Natural killer cell (primary cell): ENCODE results near the gene EXD3. TPM values are rescaled to one million over a fixed set of nuclear protein-coding genes. Genes with fewer than 3 reads are reported as not detected.

Source experiments
- ATAC-seq, 3 donors: fragments of 150-1000 bp in 2 of 3; fragments of 200-7000 bp in 1 of 3; cut with Tn5 transposase; 1 replicate in 1 of 3; 2 replicates in 2 of 3; pipeline ENCODE4 v1.10.0; 2021; ENCODE audit warnings: mild to moderate bottlenecking in 2 of 3, moderate library complexity in 2 of 3
- DNase-seq, 2 donors: peaks; one replicate each; pipeline versions ENCODE4 v3.0.0 to v3.0.0-alpha.2; 2013 to 2021; ENCODE audit warnings: mixed read lengths in 1 of 2
- H3K27ac ChIP-seq: one replicate; pipeline ENCODE4 v1.5.1; 2013; ENCODE audit warnings: mild to moderate bottlenecking, low read length
- H3K27me3 ChIP-seq: one replicate; pipeline ENCODE4 v1.6.1; 2013; ENCODE audit warnings: low read length; ENCODE audit not compliant: control insufficient read depth, insufficient read depth
- H3K36me3 ChIP-seq: one replicate; pipeline ENCODE4 v1.6.1; 2013; ENCODE audit warnings: low read length; ENCODE audit not compliant: control insufficient read depth, insufficient read depth
- H3K4me1 ChIP-seq: one replicate; pipeline ENCODE4 v1.6.1; 2013; ENCODE audit warnings: low read length; ENCODE audit not compliant: control insufficient read depth, insufficient read depth
- H3K4me3 ChIP-seq: one replicate; pipeline ENCODE4 v1.5.1; 2013; ENCODE audit warnings: low read length
- H3K9me3 ChIP-seq: one replicate; pipeline ENCODE4 v1.6.1; 2013; ENCODE audit warnings: low read length; ENCODE audit not compliant: control insufficient read depth, insufficient read depth
- H3K27ac Mint-ChIP-seq, 2 donors: one replicate each; pipeline ENCODE4 v1.8.0; 2022; ENCODE audit warnings: mild to moderate bottlenecking in 2 of 2, mixed read lengths in 2 of 2, moderate library complexity in 1 of 2
- H3K27me3 Mint-ChIP-seq, 2 donors: one replicate each; pipeline ENCODE4 v1.8.0; 2022; ENCODE audit warnings: low read depth in 2 of 2, mixed read lengths in 2 of 2
- H3K36me3 Mint-ChIP-seq: one replicate; pipeline ENCODE4 v1.8.0; 2022; ENCODE audit warnings: mixed read lengths
- H3K4me1 Mint-ChIP-seq, 2 donors: one replicate each; pipeline ENCODE4 v1.8.0; 2022; ENCODE audit warnings: mixed read lengths in 2 of 2
- H3K4me3 Mint-ChIP-seq: one replicate; pipeline ENCODE4 v1.8.0; 2022; ENCODE audit warnings: mild to moderate bottlenecking, moderate library complexity, mixed read lengths
- H3K9me3 Mint-ChIP-seq, 2 donors: one replicate each; pipeline ENCODE4 v1.8.0; 2022; ENCODE audit warnings: mixed read lengths in 2 of 2
- CTCF ChIP-seq: fragments of 200-600 bp; IDR thresholded peaks from one replicate; pipeline ENCODE4 v1.8.0; 2022; ENCODE audit warnings: antibody characterized with exemption
- WGBS: methylation state at CpG from one replicate; pipeline ENCODE4 v1.1.7; 2013; ENCODE audit warnings: missing lambda C conversion rate; ENCODE audit not compliant: insufficient coverage; 5-methylcytosine and 5-hydroxymethylcytosine counted together
- intact Hi-C: fragments of 100-400 bp; cut with micrococcal nuclease; formaldehyde crosslinking; loops from one replicate; pipeline ENCODE4 v1.14.2; 2022
- total RNA-seq, 4 donors: library from RNA; stranded (reverse); fragments of 120-200 nt in 1 of 4; gene quantifications; one replicate each; pipeline versions ENCODE4 v1.2.3 to v1.2.4, GENCODE V29; 2013 to 2022

Gene EXD3
- total RNA-seq, 3 donors from 2014 or later (not counting 1 experiment from before 2014, with no cell fraction given), result 28.0 to 35.3 (median 29.6) TPM

DNA sequence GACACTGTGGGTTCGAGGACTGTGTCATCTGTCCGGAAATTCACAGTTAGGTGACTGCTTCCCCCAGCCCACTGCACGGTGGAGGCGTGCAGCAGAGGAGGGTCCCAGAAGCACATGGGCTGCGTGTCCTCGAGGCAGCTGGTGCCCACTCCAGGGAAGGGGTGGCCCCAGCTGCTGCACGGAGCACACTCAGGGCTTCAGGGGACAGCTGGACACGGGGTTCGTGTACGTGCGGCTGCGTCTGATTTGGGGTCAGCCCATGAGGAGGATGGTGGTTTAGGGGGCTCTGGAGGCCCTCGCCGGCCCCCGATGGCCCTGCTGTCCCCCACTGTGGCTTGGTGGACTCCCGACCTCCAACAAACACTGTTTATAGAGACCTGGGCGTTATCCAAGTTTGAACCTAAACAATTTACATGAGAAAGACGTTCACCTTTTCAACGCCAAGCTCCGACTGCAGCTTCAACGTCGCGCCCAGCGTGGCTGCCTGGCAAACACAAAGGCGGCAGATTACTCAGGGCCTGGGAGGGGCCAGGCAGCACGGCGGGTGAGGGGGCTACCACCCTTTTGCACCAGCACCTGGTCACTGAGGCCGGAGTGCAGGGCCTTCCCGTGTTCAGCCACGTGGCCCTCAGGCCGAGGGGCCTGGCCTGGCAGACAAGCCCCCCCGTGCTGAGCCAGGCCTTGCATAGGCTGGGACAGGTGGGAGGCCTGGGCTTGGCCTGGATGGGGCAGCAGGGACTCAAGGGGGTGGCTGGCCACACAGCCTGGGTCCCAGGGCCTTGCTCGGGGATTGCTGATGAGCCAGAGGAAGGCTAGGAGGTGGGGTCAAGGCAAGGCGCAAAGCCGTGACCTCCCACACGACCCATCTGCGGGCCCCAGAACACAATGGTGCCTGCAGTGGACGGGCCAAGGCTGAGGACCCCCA, 55.2 kb downstream of the EXD3 start:
- H3K9me3 Mint-ChIP-seq, result no peaks in the 10 kb centered on the region
- WGBS, result 93% methylated on average over 38 of the region's 38 CpGs
- no peaks in the 10 kb centered on the region for H3K27me3 Mint-ChIP-seq
- no peaks in the 10 kb centered on the region for H3K36me3 Mint-ChIP-seq
- no peak for TF ChIP-seq CTCF
- H3K27ac Mint-ChIP-seq, result no peak overlapping the region
- Histone ChIP-seq H3K4me1 (no peaks in the 10 kb centered on the region), H3K36me3 (peaks cover 2% of the 10 kb centered on the region), H3K9me3 (no peaks in the 10 kb centered on the region), H3K27me3 (no peaks in the 10 kb centered on the region), H3K4me3 (no peak overlapping the region), H3K27ac (no peak overlapping the region)
- intact Hi-C loops, result no loop called here
- no peak overlapping the region for H3K4me3 Mint-ChIP-seq
- no peaks in the 10 kb centered on the region for H3K4me1 Mint-ChIP-seq
- ATAC-seq (no peak), DNase-seq (no peak)

DNA sequence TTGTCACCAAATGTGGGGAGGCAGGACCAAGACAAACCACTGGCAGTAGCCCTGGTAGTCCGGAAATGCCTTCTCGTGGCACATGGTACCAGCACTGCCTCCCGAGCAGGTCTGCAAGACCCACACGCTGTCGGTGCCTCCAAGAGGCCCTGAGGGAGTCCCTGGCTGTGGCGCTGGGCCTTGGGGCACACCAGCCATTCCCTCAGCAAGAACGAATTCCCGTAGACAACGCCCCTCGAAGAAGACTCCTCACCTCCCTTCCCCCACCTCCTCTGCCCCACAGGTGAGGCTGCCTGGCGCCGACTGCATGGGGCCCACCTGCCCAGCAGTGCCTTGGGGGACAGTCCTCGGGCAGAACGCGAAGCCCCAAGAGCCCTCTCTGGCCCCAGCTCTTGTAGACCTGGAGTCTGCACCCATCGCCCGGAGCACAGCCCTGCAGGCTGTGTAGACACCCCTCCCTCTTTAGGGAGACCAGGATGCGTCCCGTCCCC, 56.0 kb downstream of the EXD3 start:
- Histone ChIP-seq H3K4me3 (no peak overlapping the region), H3K27me3 (no peaks in the 10 kb centered on the region), H3K9me3 (no peaks in the 10 kb centered on the region), H3K27ac (no peak overlapping the region), H3K4me1 (no peaks in the 10 kb centered on the region), H3K36me3 (peaks cover 2% of the 10 kb centered on the region)
- Mint-ChIP-seq H3K4me1 (no peaks in the 10 kb centered on the region), H3K36me3 (no peaks in the 10 kb centered on the region), H3K27me3 (no peaks in the 10 kb centered on the region), H3K27ac (no peak overlapping the region), H3K4me3 (no peak overlapping the region), H3K9me3 (no peaks in the 10 kb centered on the region)
- intact Hi-C loops, result no loop called here
- 95% methylated on average over 19 of the region's 19 CpGs for WGBS
- ATAC-seq, result no peak
- no peak for DNase-seq
- TF ChIP-seq CTCF, result no peak

DNA sequence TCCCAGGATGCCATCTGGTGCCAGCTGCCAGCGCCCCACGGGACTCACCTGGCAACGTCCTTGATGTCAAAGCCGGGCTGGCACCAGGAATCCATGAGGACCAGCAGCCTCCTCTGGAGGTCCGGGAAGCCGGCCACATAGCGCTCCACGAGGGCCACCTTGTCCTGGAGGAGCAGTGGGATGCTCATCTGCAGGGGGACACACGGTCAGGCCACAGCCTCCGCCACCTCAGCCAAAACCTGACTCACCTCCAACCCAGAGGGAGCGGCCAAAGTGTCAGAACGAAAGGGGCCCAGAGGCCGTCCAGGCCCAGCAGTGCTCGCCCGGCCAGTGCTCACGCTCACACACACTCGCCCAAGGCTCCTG, 56.5 kb downstream of the EXD3 start:
- Mint-ChIP-seq H3K27ac (no peak overlapping the region), H3K36me3 (no peaks in the 10 kb centered on the region), H3K4me3 (no peak overlapping the region), H3K9me3 (no peaks in the 10 kb centered on the region), H3K4me1 (no peaks in the 10 kb centered on the region), H3K27me3 (no peaks in the 10 kb centered on the region)
- Histone ChIP-seq H3K4me1 (no peaks in the 10 kb centered on the region), H3K4me3 (no peak overlapping the region), H3K27me3 (no peaks in the 10 kb centered on the region), H3K9me3 (no peaks in the 10 kb centered on the region), H3K27ac (no peak overlapping the region), H3K36me3 (peaks cover 2% of the 10 kb centered on the region)
- intact Hi-C loops, result no loop called here
- DNase-seq, result no peak
- TF ChIP-seq CTCF, result no peak
- ATAC-seq, result no peak
- WGBS, result 93% methylated on average over 17 of the region's 17 CpGs
